Stomach (tissue), 4 donors: ENCODE data around the gene FKBP1B.
"Not testable (repeated sequence)": the region's sequence is repeated elsewhere in the genome, so short reads cannot be mapped to it uniquely, and the experiment has no call there.

Experiments used
- POLR2A ChIP-seq, 4 donors: fragments of 450-650 bp; IDR thresholded peaks; one replicate each; pipeline ENCODE4 v1.6.1; 2016; ENCODE audit warnings: antibody characterized with exemption in 4 of 4, control low read depth in 2 of 4, mild to moderate bottlenecking in 1 of 4, moderate library complexity in 1 of 4
- POLR2AphosphoS5 ChIP-seq, 3 donors: sonication (generic); formaldehyde crosslinking; IDR thresholded peaks; one replicate each; pipeline ENCODE4 v1.6.1; 2016; ENCODE audit warnings: antibody characterized with exemption in 3 of 3
- TF ChIP-seq, protein P1 (sequence below), 7 experiments: fragments of 450-650 bp in 4 of 7; fragments of 200-600 bp in 3 of 7; sonication (generic) in 3 of 7; IDR thresholded peaks; one replicate each; pipeline ENCODE4 v1.5.1; 2016 to 2019; ENCODE audit warnings: antibody characterized with exemption in 7 of 7, control low read depth in 2 of 7, mild to moderate bottlenecking in 1 of 7

DNA sequence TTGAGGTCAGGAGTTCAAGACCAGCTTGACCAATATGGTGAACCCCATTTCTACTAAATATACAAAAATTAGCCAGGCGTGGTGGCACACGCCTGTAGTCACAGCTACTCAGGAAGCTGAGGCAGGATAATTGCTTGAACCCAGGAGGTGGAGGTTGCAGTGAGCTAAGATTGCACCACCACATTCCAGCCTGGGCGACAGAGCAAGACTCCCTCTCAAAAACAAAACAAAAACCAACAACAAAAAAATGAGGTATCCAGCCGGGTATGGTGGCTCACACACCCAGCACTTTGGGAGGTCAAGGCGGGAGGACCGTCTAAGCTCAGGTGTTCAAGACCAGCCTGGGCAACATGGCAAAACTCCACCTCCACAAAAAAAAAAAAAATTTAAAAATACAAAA is 34.6 kb upstream of the FKBP1B start:
- not testable (repeated sequence) for TF ChIP-seq POLR2A, POLR2AphosphoS5 (IDR thresholded peaks at IDR 0.05)
- TF ChIP-seq, protein P1, sequence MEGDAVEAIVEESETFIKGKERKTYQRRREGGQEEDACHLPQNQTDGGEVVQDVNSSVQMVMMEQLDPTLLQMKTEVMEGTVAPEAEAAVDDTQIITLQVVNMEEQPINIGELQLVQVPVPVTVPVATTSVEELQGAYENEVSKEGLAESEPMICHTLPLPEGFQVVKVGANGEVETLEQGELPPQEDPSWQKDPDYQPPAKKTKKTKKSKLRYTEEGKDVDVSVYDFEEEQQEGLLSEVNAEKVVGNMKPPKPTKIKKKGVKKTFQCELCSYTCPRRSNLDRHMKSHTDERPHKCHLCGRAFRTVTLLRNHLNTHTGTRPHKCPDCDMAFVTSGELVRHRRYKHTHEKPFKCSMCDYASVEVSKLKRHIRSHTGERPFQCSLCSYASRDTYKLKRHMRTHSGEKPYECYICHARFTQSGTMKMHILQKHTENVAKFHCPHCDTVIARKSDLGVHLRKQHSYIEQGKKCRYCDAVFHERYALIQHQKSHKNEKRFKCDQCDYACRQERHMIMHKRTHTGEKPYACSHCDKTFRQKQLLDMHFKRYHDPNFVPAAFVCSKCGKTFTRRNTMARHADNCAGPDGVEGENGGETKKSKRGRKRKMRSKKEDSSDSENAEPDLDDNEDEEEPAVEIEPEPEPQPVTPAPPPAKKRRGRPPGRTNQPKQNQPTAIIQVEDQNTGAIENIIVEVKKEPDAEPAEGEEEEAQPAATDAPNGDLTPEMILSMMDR (IDR thresholded peaks at IDR 0.05), result not testable (repeated sequence)
